ENCODE data around the gene CCDC185. TPM values are rescaled to one million over a fixed set of nuclear protein-coding genes. Genes with fewer than 3 reads are reported as not detected.
A peak's percentile ranks its signal among the peaks of the same experiment; 100 is the strongest.

Gene CCDC185
- polyA plus RNA-seq, 3 donors, result 0.11 to 0.12 TPM; not detected in 1

GRCh38 chr1:223422911-223423310 lies 29.7 kb downstream of the CCDC185 start:
- no peak for DNase-seq (ENCODE audit: extremely low read depth in 1 of 11, low read depth in 9 of 11, low spot score in 4 of 11)

- DNase-seq (ENCODE audit: extremely low read depth in 1 of 11, low read depth in 9 of 11, low spot score in 4 of 11), result no peak
Measured at GRCh38 chr1:223423641-223424233, 30.5 kb downstream of the CCDC185 start.

- DNase-seq (ENCODE audit: extremely low read depth in 1 of 11, low read depth in 9 of 11, low spot score in 4 of 11), result no peak
Measured at GRCh38 chr1:223425550-223425949, 32.3 kb downstream of the CCDC185 start.

- DNase-seq (ENCODE audit: extremely low read depth in 1 of 11, low read depth in 9 of 11, low spot score in 4 of 11), result no peak
Measured at GRCh38 chr1:223426936-223427335, 33.7 kb downstream of the CCDC185 start.

GRCh38 chr1:223429313-223429731 lies 36.1 kb downstream of the CCDC185 start:
- DNase-seq (ENCODE audit: extremely low read depth in 1 of 11, low read depth in 9 of 11, low spot score in 4 of 11), result no peak

- no peak for DNase-seq (ENCODE audit: extremely low read depth in 1 of 11, low read depth in 9 of 11, low spot score in 4 of 11)
Measured at GRCh38 chr1:223429821-223430220, 36.6 kb downstream of the CCDC185 start.

DNA sequence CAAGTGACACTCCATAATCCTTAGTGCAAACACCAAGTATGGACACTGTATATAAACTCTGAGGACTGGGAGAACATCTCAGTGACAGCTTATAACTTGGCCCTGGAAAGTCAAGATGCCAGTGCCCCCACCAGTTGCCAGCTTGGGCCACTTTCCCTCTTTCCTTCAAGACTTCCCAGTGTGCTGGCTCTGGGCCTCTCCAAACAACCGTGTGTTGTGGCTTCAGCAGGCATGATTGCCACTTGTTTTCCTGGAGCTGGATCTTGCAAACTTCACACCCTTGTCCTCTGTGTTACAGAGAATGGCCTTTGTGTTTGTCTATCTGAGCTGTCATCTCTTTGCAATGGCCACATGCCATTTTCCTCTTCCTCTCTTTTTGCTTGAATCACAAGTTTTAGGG lies 37.0 kb downstream of the CCDC185 start:
- no peak for DNase-seq (ENCODE audit: extremely low read depth in 1 of 11, low read depth in 9 of 11, low spot score in 4 of 11)

- no peak for DNase-seq (ENCODE audit: extremely low read depth in 1 of 11, low read depth in 9 of 11, low spot score in 4 of 11)
Measured at GRCh38 chr1:223437151-223437550, 43.9 kb downstream of the CCDC185 start.

GRCh38 chr1:223443397-223443796 lies 50.2 kb downstream of the CCDC185 start:
- DNase-seq (ENCODE audit: extremely low read depth in 1 of 11, low read depth in 9 of 11, low spot score in 4 of 11), result no peak

DNA sequence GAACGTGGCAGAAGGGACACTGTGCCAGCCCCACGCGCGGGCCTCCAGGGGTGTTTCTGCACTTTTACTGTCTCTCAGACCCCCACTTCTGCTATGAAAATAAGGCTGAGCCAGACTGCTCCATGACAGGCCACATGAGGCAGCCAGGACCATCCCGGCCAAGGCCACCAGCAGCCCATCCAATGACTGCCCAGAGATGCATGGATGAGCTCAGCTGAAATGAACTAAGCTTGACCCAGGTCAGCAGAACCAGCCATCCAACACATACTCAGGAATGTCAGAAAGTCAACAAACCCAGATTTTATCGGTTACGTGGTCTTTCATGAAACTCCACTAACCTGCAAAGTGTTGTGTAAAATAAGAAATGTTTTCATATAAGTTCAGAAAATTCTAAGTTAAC lies 51.2 kb downstream of the CCDC185 start:
- peak in 7 of 11 donors; percentile 2 to 16 (median 9) for DNase-seq (ENCODE audit: extremely low read depth in 1 of 11, low read depth in 9 of 11, low spot score in 4 of 11)

Other genes starting within 250 kb of the CCDC185 start
- 10 to 100 TPM; 14.5 to 20.2 (median 16.2) TPM for gene SUSD4, start 29.2 kb upstream of the CCDC185 start, polyA plus RNA-seq (ENCODE audit: insufficient read length in 3 of 3)

All from renal cortex interstitium (tissue), 11 donors.